Fibroblast of pulmonary artery (primary cell): ENCODE measurements around the gene SV2B.

Source experiments
- DNase-seq: peaks from one replicate; pipeline ENCODE4 v3.0.0-alpha.2; 2010; ENCODE audit warnings: low read depth
- H3K4me3 ChIP-seq: replicated peaks from 2 replicates; pipeline ENCODE4 v1.5.1; 2011; ENCODE audit warnings: low read depth, mild to moderate bottlenecking, control low read depth, low read length, moderate library complexity
- TF ChIP-seq, protein P1 (sequence below): IDR thresholded peaks from 2 replicates; pipeline ENCODE4 v1.5.1; 2011; ENCODE audit warnings: mild to moderate bottlenecking, control low read depth, low read length, inconsistent platforms; ENCODE audit errors: missing control alignments

SV2B gene

DNA sequence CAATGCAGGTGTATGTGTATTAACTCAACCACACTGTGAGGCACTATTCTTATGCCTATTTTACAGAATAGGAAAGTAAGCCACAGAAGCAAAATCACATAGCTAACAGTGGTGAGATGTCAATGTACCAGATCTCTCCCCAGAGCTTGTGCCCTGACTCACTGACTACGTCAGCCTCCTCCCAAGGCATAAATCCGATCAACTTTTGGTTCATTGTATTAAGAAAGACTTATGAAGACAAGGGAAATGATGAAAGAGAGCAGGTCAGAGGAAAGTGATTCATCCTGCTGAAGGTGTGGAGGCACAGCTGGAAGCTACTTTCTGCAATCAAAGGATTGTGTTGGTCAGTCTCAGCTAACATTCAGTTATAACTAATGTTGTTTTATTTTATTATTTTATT is 33.0 kb upstream of the SV2B start:
- peak; percentile 20 for DNase-seq
- TF ChIP-seq, protein P1, sequence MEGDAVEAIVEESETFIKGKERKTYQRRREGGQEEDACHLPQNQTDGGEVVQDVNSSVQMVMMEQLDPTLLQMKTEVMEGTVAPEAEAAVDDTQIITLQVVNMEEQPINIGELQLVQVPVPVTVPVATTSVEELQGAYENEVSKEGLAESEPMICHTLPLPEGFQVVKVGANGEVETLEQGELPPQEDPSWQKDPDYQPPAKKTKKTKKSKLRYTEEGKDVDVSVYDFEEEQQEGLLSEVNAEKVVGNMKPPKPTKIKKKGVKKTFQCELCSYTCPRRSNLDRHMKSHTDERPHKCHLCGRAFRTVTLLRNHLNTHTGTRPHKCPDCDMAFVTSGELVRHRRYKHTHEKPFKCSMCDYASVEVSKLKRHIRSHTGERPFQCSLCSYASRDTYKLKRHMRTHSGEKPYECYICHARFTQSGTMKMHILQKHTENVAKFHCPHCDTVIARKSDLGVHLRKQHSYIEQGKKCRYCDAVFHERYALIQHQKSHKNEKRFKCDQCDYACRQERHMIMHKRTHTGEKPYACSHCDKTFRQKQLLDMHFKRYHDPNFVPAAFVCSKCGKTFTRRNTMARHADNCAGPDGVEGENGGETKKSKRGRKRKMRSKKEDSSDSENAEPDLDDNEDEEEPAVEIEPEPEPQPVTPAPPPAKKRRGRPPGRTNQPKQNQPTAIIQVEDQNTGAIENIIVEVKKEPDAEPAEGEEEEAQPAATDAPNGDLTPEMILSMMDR: no peak
- no peak overlapping the region for H3K4me3 ChIP-seq

DNA sequence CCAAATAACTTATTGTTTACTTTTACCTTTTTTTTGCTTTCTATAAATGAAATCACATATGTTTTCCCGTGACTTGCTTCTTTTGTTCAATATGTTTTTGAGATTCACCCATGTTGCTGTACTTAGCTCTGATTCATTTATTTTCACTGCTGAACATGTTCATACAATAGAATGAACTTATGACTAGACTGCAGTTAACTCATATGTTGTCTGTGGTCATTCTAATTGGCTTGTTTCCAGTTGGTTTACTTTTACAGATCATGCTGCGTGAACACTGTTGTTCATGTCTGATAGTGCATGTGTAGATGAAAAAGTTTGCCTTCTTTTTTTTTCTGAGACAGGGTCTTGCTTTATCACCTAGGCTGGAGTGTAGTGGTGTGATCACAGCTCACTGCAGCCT is 31.6 kb upstream of the SV2B start:
- no peak overlapping the region for H3K4me3 ChIP-seq
- DNase-seq: no peak
- TF ChIP-seq, protein P1: no peak

DNA sequence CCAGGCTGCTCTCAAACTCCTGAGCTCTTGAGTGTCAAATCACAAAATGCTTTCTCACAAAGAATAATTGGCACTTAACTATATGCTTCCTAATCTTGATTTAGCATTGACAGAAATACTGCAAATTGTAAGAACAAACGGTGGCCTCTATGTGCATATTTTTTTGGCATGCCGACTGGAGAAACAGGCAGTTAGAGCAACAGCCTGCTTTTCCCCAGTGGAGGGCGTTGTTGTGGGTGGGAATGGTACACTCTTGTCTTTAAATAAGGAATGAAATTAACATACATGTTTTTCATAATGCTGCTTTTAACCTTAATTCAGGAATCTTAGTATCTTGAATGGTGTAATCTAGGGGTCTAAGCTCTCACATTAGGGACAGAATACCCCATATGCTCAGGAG is 31.1 kb upstream of the SV2B start:
- TF ChIP-seq, protein P1: no peak
- DNase-seq: no peak
- H3K4me3 ChIP-seq: no peak overlapping the region

DNA sequence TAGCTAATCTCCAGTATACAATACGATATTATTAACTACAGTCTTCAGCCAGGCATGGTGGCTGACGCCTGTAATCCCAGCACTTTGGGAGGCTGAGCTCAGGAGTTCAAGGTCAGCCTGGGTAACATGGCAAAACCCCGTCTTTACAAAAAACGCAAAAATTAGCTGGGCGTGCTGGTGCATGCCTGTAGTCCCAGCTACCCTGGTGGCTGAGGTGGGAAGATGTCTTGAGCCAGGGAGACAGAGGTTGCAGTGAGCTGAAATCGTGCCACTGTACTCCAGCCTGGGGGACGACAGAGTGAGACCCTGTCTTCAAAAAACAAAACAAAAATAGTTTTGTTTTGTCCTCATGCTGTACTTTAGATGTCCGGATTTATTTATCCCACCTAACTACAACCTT is 29.2 kb upstream of the SV2B start:
- DNase-seq: no peak
- no peak overlapping the region for H3K4me3 ChIP-seq
- TF ChIP-seq, protein P1: no peak

DNA sequence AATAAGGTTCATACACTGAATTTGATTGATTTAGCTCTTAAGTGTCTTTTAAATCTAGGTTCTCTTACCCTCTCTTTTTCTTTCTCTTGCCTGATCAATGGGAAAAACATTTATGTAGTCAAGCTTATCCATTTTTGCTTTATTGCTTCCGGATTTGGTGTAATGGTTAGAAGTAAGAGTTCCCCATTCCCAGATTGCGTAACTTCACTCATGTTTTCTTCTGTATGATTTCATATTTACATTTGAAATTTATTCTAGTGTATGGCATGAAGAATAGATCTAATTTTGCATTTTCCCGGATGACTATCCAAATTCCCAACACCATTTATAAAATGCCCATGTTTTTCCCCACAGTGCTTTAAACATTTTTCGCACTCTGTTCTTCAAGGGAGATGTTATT is 27.9 kb upstream of the SV2B start:
- TF ChIP-seq, protein P1: no peak
- no peak overlapping the region for H3K4me3 ChIP-seq
- no peak for DNase-seq

DNA sequence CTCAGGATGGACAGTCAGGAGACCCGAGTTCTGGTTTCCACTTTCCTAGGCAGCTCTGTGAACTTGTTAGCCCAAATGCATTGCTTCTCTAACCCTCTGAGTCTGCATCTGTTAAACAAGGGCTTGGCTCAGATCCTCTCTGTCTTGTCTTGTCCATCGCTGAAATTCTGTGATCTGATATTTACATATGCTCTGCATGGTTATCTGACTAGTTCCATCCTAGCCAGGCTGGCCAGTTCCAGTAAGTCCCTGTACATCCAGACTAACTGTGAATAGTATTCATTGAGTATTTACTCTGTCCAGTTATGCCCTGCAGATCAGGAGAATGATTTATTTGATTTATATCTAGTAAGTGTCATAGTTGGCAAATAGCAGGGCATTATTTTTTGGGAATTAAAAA is 27.0 kb upstream of the SV2B start:
- TF ChIP-seq, protein P1: no peak
- DNase-seq: no peak
- no peak overlapping the region for H3K4me3 ChIP-seq

DNA sequence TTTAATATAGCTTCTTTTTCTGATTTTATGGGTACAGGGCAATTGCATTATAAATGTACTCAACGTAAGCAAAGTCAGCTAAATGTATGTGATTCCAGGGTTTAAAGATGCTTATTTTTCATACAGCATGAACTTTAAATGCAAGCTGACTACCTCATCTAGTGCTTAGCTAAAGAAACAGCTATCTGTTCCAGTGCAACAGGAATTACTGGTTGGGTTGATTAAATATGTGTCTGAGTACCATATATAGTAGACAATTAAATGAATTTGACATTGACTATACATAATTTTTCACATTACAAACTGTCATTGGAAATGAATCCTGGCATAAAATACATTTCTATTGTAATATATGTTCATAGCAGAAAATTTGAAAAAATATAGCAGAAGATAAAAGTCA is 26.3 kb upstream of the SV2B start:
- no peak overlapping the region for H3K4me3 ChIP-seq
- no peak for DNase-seq
- TF ChIP-seq, protein P1: no peak
